Kidney (tissue), 14 donors: Measurements from ENCODE around the gene TUBGCP5. TPM values are rescaled to one million over a fixed set of nuclear protein-coding genes. Genes with fewer than 3 reads are reported as not detected.

Experiments
- DNase-seq, 5 donors: peaks; one replicate each; pipeline ENCODE4 v3.0.0-alpha.2; 2013 to 2020
- FAIRE-seq: peaks from 2 replicates; lab custom pipeline; 2012; peaks lifted over from hg19 to GRCh38; lab: Jason Lieb, UNC
- H3K27ac ChIP-seq, 2 donors: one replicate each; pipeline ENCODE4 v1.7.0; 2013; ENCODE audit warnings: low read depth in 2 of 2, low read length in 2 of 2, inconsistent platforms in 1 of 2
- H3K27me3 ChIP-seq: one replicate; pipeline ENCODE4 v1.7.1; 2013; ENCODE audit warnings: low read length, inconsistent platforms; ENCODE audit not compliant: control insufficient read depth, insufficient read depth
- H3K36me3 ChIP-seq, 3 donors: one replicate each; pipeline versions ENCODE4 v1.7.0 to v1.7.1; 2013; ENCODE audit warnings: low read length in 3 of 3, control low read depth in 1 of 3, inconsistent platforms in 1 of 3; ENCODE audit not compliant: insufficient read depth in 3 of 3, control insufficient read depth in 2 of 3
- H3K4me1 ChIP-seq, 3 donors: one replicate each; pipeline versions ENCODE4 v1.7.0 to v1.7.1; 2013; ENCODE audit warnings: low read length in 3 of 3, inconsistent platforms in 1 of 3, low read depth in 1 of 3; ENCODE audit not compliant: control insufficient read depth in 2 of 3, insufficient read depth in 2 of 3
- H3K4me3 ChIP-seq, 3 donors: one replicate each; pipeline versions ENCODE4 v1.7.0 to v1.8.1; 2013; ENCODE audit warnings: low read length in 3 of 3, control low read depth in 1 of 3, inconsistent platforms in 1 of 3
- H3K9ac ChIP-seq, 3 donors: one replicate each; pipeline versions ENCODE4 v1.7.0 to v1.7.1; 2013; ENCODE audit warnings: low read length in 3 of 3, control low read depth in 1 of 3, inconsistent platforms in 1 of 3
- H3K9me3 ChIP-seq, 3 donors: one replicate each; pipeline versions ENCODE4 v1.7.0 to v1.7.1; 2013; ENCODE audit warnings: low read length in 3 of 3, control low read depth in 1 of 3, inconsistent platforms in 1 of 3; ENCODE audit not compliant: control insufficient read depth in 2 of 3, insufficient read depth in 1 of 3
- CTCF ChIP-seq: IDR thresholded peaks from 3 replicates; pipeline ENCODE4 v1.5.1; 2012; ENCODE audit warnings: mild to moderate bottlenecking, moderate library complexity, borderline replicate concordance; ENCODE audit not compliant: insufficient read depth; ENCODE audit errors: extremely low read depth
- intact Hi-C: fragments of 100-400 bp; cut with DNase I; formaldehyde crosslinking; loops from one replicate; pipeline ENCODE4 v1.11.1; 2022
- polyA plus RNA-seq: library from polyadenylated mRNA; stranded (reverse); fragments of 350-450 nt; fragmentation: Illumina TruSeq; extraction: RNeasy Lipid Tissue Mini Kit (QIAGEN cat#74804); gene quantifications from one replicate; pipeline ENCODE4 v1.2.3, GENCODE V29; 2014; ENCODE audit warnings: low read depth, low replicate concordance; ENCODE audit not compliant: insufficient read depth
- total RNA-seq: library from RNA; stranded (reverse); fragmentation: NEBNext Ultra II Directional; extraction: Animal tissue kit (Norgen Biotek cat#: 25700); gene quantifications from one replicate; pipeline ENCODE4 v1.2.1, GENCODE V29; 2021
- donor health status: control.
- donor health status: control.
- donor health status: control.
- donor health status: control.
- donor health status: control.
- donor health status: DM: yes; HTN: yes; CAD: no.
- donor health status: Normal renal cell carcinoma (clear cell type).

TUBGCP5 gene
- total and polyA plus RNA-seq, 2 donors from 2014 or later: 4.7 to 19.1 TPM

GRCh38 chr15:22968366-22968765 lies 71.0 kb downstream of the TUBGCP5 start:
- no peak for TF ChIP-seq CTCF
- H3K9ac ChIP-seq: no peak overlapping the region
- H3K4me3 ChIP-seq: no peak overlapping the region
- FAIRE-seq: no peak
- H3K27ac ChIP-seq: no peak overlapping the region
- H3K4me1 ChIP-seq: peaks cover 0 to 16% (median 4%) of the 10 kb centered on the region in 3 donors
- no peaks in the 10 kb centered on the region for H3K9me3 ChIP-seq
- DNase-seq: no peak
- H3K27me3 ChIP-seq: no peaks in the 10 kb centered on the region
- intact Hi-C loops: no loop called here
- H3K36me3 ChIP-seq: no peaks in the 10 kb centered on the region

- DNase-seq (no peak), FAIRE-seq (no peak)
Measured at GRCh38 chr15:22967084-22967770, 72.1 kb downstream of the TUBGCP5 start.

GRCh38 chr15:22966321-22967083 lies 72.9 kb downstream of the TUBGCP5 start:
- Histone ChIP-seq H3K27me3 (no peaks in the 10 kb centered on the region), H3K36me3 (no peaks in the 10 kb centered on the region), H3K4me1 (peaks cover 0 to 16% (median 8%) of the 10 kb centered on the region in 3 donors), H3K27ac (no peak overlapping the region), H3K9ac (no peak overlapping the region), H3K4me3 (no peak overlapping the region), H3K9me3 (no peaks in the 10 kb centered on the region)
- no peak for TF ChIP-seq CTCF
- no peak for FAIRE-seq
- no peak for DNase-seq
- intact Hi-C loops: no loop called here

More at GRCh38 chr15:22967084-22967770, 72.1 kb downstream of the TUBGCP5 start:
- Histone ChIP-seq H3K4me1 (peaks cover 0 to 16% (median 8%) of the 10 kb centered on the region in 3 donors), H3K36me3 (no peaks in the 10 kb centered on the region), H3K4me3 (no peak overlapping the region), H3K27ac (no peak overlapping the region), H3K27me3 (no peaks in the 10 kb centered on the region), H3K9me3 (no peaks in the 10 kb centered on the region), H3K9ac (no peak overlapping the region)
- intact Hi-C loops: no loop called here
- TF ChIP-seq CTCF: no peak
